Activated T-cell treated with anti-CD3 and anti-CD28 coated beads, Interleukin-2, amount 50 U/mL, for 4 hours (primary cell): Measurements from ENCODE around the gene GCDH. TPM values are rescaled to one million over a fixed set of nuclear protein-coding genes. Genes with fewer than 3 reads are reported as not detected.
"Not testable (repeated sequence)": the region's sequence is repeated elsewhere in the genome, so short reads cannot be mapped to it uniquely, and the experiment has no call there.

Experiments used
- ATAC-seq, 2 donors: fragments of 200-7000 bp; cut with Tn5 transposase; one replicate each; pipeline ENCODE4 v1.10.0; 2021
- DNase-seq: peaks from one replicate; pipeline ENCODE4 v3.0.0-alpha.2; 2020
- H3K27me3 Mint-ChIP-seq: one replicate; pipeline ENCODE4 v1.8.0; 2021; ENCODE audit warnings: low read depth, mixed read lengths
- H3K36me3 Mint-ChIP-seq: one replicate; pipeline ENCODE4 v1.8.0; 2022; ENCODE audit warnings: mixed read lengths; ENCODE audit not compliant: insufficient read depth
- H3K4me1 Mint-ChIP-seq: one replicate; pipeline ENCODE4 v1.8.0; 2021; ENCODE audit warnings: low read depth, mixed read lengths
- H3K4me3 Mint-ChIP-seq: one replicate; pipeline ENCODE4 v1.8.0; 2021; ENCODE audit warnings: mild to moderate bottlenecking, moderate library complexity, mixed read lengths
- H3K9me3 Mint-ChIP-seq: one replicate; pipeline ENCODE4 v1.8.0; 2021; ENCODE audit warnings: mixed read lengths
- total RNA-seq, 3 donors: library from RNA; stranded (reverse); gene quantifications; one replicate each; pipeline ENCODE4 v1.2.1, GENCODE V29; 2021

The GCDH gene
- total RNA-seq, 3 donors from 2014 or later: 60.1 to 85.8 (median 72.8) TPM

- H3K9me3 Mint-ChIP-seq: no peaks in the 10 kb centered on the region
- no peak overlapping the region for H3K4me3 Mint-ChIP-seq
- no peak for ATAC-seq
- H3K4me1 Mint-ChIP-seq: peaks cover 25% of the 10 kb centered on the region
- no peak for DNase-seq
- H3K36me3 Mint-ChIP-seq: no peaks in the 10 kb centered on the region
- no peaks in the 10 kb centered on the region for H3K27me3 Mint-ChIP-seq
Observed at GRCh38 chr19:12913011-12913561, 22.1 kb downstream of the GCDH start.

GRCh38 chr19:12913851-12914690 is 23.1 kb downstream of the GCDH start:
- H3K4me3 Mint-ChIP-seq: peak overlapping the region; percentile 52
- DNase-seq: peak; percentile 38
- ATAC-seq: peak; percentile 38 to 57
- H3K4me1 Mint-ChIP-seq: peaks cover 28% of the 10 kb centered on the region
- no peaks in the 10 kb centered on the region for H3K27me3 Mint-ChIP-seq
- H3K36me3 Mint-ChIP-seq: no peaks in the 10 kb centered on the region
- H3K9me3 Mint-ChIP-seq: no peaks in the 10 kb centered on the region

GRCh38 chr19:12915860-12916259 is 24.9 kb downstream of the GCDH start:
- H3K36me3 Mint-ChIP-seq, H3K4me3 Mint-ChIP-seq, H3K9me3 Mint-ChIP-seq, H3K27me3 Mint-ChIP-seq, ATAC-seq, DNase-seq: not testable (repeated sequence)
- peaks cover 34% of the 10 kb centered on the region for H3K4me1 Mint-ChIP-seq

DNA sequence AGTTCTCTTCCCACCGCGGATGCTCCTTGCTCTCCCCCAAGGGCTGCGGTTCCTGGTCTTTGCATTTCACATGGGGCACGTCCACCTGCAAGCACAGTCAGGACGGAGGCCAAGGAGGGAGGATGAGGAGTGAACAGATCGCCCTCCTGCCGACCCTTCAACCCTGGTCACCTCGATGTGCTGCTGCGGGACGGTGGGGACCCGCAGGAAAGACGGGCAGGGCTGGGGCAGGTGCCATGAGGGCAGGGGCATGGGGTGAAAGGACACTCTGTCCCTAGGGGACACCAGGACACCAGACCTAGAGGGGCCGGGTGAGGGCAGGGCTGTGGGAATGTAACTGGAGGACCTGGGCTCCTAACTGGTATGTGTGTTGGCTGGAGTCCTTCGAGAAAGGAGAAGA is 27.3 kb downstream of the GCDH start:
- H3K4me1 Mint-ChIP-seq: peaks cover 31% of the 10 kb centered on the region
- no peak for DNase-seq
- no peak for ATAC-seq
- H3K27me3 Mint-ChIP-seq: no peaks in the 10 kb centered on the region
- H3K36me3 Mint-ChIP-seq: peaks cover 5% of the 10 kb centered on the region
- H3K9me3 Mint-ChIP-seq: no peaks in the 10 kb centered on the region
- H3K4me3 Mint-ChIP-seq: peak overlapping the region; percentile 65

DNA sequence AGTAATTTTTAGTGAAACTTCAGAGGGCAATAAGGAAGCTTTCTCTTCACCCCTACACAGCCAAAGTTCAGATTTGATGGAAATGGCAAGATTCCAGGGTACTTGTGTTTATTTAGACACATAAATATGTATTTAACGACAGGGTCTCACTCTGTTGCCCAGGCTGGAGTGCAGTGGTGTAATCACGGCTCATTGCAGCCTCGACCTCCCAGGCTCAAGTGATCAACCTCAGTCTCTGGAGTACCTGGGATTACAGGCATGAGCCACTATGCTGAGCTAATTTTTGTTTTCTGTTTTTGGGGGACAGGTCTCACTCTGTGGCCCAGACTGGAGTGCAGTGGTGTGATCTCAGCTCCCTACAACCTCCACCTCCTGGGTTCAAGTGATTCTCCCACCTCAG is 30.1 kb downstream of the GCDH start:
- no peak for ATAC-seq
- Mint-ChIP-seq H3K36me3 (peaks cover 20% of the 10 kb centered on the region), H3K4me3 (no peak overlapping the region), H3K27me3 (no peaks in the 10 kb centered on the region), H3K9me3 (no peaks in the 10 kb centered on the region), H3K4me1 (peaks cover 11% of the 10 kb centered on the region)
- DNase-seq: no peak

DNA sequence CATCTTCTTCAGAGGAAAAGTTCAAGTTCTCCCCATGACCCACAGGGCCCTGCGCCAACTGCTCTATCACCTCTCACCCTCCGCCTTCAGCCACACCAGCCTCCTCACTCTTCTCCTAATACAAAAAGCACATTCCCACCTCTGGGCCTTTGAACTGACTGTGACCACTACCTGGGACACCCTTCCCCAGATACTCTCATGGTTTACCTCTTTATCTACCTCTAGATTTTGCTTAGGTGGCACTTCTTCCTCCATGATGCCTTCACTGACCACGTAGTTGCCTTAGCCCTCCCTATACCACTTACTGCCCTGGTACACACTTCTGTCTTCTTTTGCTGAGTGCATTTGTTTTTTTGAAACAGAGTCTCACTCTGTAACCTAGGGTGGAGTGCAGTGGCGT is 32.0 kb downstream of the GCDH start:
- no peaks in the 10 kb centered on the region for H3K27me3 Mint-ChIP-seq
- no peak for DNase-seq
- peaks cover 9% of the 10 kb centered on the region for H3K4me1 Mint-ChIP-seq
- no peak overlapping the region for H3K4me3 Mint-ChIP-seq
- H3K9me3 Mint-ChIP-seq: no peaks in the 10 kb centered on the region
- H3K36me3 Mint-ChIP-seq: peaks cover 26% of the 10 kb centered on the region
- ATAC-seq: no peak

DNA sequence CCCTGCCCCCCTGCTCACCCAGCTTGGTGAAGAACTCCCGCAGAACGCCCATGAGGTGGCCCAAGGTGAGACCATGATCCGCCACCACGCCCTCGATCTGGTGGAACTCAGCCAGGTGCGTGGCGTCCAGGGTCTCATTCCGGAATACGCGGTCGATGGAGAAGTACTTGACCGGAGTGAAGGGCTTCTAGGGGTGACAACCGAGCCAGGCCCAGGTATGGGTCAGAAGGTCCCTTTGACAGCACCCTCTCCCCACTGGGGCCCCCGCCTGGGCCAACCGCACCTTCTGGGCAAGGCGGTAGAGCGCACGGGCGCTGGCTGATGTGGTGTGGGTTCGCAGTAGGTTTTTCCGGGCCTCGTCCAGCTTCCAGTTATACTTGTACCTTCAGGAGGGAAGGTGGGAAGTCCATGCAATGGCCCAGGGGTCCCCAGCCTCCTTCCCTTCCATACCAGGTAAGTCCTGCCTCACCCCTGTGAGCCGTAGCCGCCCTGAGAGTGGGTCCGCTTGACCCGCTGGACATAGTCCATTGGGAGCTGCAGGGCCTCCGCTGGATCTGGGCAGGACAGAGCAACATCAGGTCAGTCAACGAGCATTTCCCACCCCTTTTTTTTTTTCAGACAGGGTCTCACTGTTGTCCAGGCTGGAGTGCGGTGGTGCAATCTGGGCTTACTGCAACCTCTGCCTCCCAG is 33.8 kb downstream of the GCDH start:
- peaks cover 37% of the 10 kb centered on the region for H3K36me3 Mint-ChIP-seq

GRCh38 chr19:12930002-12930645 is 39.2 kb downstream of the GCDH start:
- DNase-seq (no peak), ATAC-seq (no peak)
- H3K4me1 Mint-ChIP-seq: peaks cover 20% of the 10 kb centered on the region
- H3K9me3 Mint-ChIP-seq: no peaks in the 10 kb centered on the region
- no peak overlapping the region for H3K4me3 Mint-ChIP-seq
- peaks cover 26% of the 10 kb centered on the region for H3K36me3 Mint-ChIP-seq
- H3K27me3 Mint-ChIP-seq: no peaks in the 10 kb centered on the region

More for the DNA sequence above, 33.8 kb downstream of the GCDH start:
- Mint-ChIP-seq H3K9me3 (no peaks in the 10 kb centered on the region), H3K4me1 (peaks cover 2% of the 10 kb centered on the region), H3K27me3 (no peaks in the 10 kb centered on the region), H3K4me3 (no peak overlapping the region)
- DNase-seq (no peak), ATAC-seq (no peak)

DNA sequence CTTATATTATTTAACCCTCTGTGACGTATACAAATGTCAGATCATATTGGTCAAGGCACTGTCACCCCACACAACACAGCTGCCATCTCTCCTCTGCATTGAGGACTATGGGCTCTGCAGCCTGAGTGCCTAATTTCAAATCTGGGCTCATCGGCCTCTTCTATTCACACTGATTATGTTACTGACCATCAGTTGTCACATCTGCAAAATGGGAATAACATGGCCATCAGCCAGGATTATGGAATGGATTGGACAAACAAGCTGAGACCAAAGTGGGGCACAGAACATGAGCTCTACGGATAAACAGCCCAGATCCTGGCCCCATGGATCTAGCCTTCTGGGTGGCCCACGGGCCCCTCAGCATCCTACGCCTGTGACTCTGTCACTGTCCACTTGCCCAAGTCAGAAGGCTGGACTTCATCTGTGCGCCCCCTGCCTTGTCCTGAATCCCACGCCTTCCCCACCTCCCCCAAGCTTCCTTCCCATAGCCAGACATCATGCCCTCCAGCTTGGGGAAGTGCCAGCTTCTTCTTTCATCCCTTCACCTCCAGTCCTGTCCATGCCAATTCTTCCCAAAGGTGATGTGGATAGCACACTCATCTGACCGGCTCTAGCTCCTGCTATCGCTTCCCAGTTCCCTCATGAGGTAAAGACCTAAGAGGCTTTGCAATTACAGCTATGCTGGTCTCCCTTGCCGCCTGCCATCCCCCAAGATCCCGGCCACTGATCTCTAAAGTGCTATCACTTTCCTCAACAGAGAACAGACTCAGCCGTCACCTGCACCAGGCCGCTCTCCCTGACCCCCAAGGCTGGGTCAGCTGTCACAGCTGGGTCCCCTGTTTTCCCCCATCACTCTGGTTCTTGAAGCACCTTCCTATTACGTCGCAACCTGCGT is 41.7 kb downstream of the GCDH start:
- H3K36me3 Mint-ChIP-seq: peaks cover 21% of the 10 kb centered on the region
- ATAC-seq (no peak), DNase-seq (no peak)
- no peaks in the 10 kb centered on the region for H3K9me3 Mint-ChIP-seq
- H3K27me3 Mint-ChIP-seq: no peaks in the 10 kb centered on the region
- peaks cover 26% of the 10 kb centered on the region for H3K4me1 Mint-ChIP-seq
- H3K4me3 Mint-ChIP-seq: peak overlapping the region; percentile 100

DNA sequence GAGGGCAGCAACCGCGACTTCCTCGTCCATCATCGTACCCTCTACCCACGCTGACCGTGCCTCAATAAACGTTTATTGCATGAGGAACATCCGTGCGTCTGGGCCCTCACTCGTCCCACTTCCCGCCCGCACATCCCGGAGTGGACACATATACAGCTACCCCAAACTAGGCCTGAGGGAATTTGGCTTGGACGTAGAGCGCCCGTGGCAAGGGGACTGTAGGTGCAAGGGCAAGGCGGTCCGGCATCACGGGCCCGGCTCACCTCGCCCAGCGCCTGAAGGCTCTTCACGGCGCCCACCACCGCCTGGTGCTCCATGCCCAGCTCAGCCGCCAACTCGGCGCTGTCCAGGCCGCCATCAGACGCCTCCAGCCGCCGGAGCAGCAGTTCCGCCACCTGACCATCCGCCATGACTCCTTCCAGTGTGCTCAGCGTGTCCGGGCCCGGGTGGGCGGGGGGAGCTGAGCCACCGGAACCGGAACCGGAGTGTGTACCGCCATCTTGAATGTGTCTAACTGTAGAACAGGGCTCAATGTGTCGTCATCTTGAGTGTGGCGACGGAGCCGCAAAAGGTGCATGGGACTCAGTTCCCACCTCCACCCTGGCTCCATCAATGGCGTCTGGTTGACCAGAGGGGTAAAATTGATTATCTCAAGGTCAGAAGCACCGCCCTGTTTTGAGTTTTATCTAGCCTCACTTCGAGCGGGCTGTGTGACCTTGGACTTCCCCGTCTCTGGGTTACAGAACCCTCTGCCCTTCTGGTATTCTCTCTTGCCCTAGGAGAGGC is 42.5 kb downstream of the GCDH start, which contains the start of gene FARSA:
TSS of gene FARSA (minus strand) at position 425 of the 786 bp plus-strand sequence. CDS start at position 410, 15 bp downstream.
- no peaks in the 10 kb centered on the region for H3K9me3 Mint-ChIP-seq
- H3K27me3 Mint-ChIP-seq: no peaks in the 10 kb centered on the region
- DNase-seq (peak; percentile 83), ATAC-seq (peak; percentile 73 to 76)
- H3K4me3 Mint-ChIP-seq: peak within 1 kb of the TSS; percentile 100
- peaks cover 31% of the 10 kb centered on the region for H3K4me1 Mint-ChIP-seq
- peaks cover 17% of the 10 kb centered on the region for H3K36me3 Mint-ChIP-seq

DNA sequence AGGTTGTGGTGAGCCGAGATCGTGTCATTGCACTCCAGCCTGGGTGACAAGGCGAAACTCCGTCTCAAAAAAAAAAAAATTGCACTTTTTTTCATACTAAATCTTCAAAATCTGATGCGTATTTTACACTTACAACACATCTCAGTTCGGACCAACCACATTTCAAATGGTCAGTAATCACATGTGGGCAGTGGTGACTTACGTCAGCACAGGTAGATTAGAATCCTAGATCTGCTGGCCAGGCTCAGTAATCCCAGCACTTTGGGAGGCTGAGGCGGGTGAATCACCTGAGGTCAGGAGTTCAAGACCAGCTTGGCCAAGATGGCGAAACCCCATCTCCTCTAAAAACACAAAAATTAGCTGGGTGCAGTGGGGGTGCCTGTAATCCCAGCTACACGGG is 44.1 kb downstream of the GCDH start:
- peaks cover 41% of the 10 kb centered on the region for H3K4me1 Mint-ChIP-seq
- ATAC-seq (no peak), DNase-seq (no peak)
- no peaks in the 10 kb centered on the region for H3K9me3 Mint-ChIP-seq
- peaks cover 25% of the 10 kb centered on the region for H3K36me3 Mint-ChIP-seq
- H3K27me3 Mint-ChIP-seq: no peaks in the 10 kb centered on the region
- H3K4me3 Mint-ChIP-seq: no peak overlapping the region

DNA sequence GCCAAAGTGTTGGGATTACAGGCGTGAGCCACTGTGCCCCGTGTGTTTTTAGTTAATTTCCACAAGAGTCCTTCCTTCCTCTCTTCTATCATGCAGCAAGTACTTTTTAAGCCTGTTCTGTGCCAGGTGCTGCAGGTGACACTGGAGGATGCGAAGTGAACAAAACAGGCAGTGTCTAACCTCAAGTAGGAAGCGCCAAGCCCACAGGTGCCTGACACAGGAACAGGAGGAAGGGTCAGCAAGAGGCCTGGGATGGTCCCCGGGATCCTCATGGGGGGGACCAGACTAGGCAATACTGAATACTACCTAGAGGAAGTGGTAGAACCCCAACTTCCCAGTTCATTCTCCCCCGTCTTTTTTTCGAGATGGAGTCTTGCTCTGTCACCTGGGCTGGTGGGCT is 45.6 kb downstream of the GCDH start:
- Mint-ChIP-seq H3K4me1 (peaks cover 49% of the 10 kb centered on the region), H3K36me3 (peaks cover 36% of the 10 kb centered on the region), H3K9me3 (no peaks in the 10 kb centered on the region), H3K27me3 (no peaks in the 10 kb centered on the region), H3K4me3 (no peak overlapping the region)
- DNase-seq (no peak), ATAC-seq (no peak)
